Measurements from ENCODE around the gene STRADB.
"Not testable (repeated sequence)": the region's sequence is repeated elsewhere in the genome, so short reads cannot be mapped to it uniquely, and the experiment has no call there.

The STRADB gene

GRCh38 chr2:201465524-201465971 lies 14.0 kb downstream of the STRADB start:
- DNase-seq, result no peak

- peak; percentile 4 for DNase-seq
These were observed 14.6 kb downstream of the STRADB start for GRCh38 chr2:201466050-201466675.

GRCh38 chr2:201467666-201468065 lies 16.1 kb downstream of the STRADB start:
- DNase-seq, result no peak

GRCh38 chr2:201470821-201471731 lies 19.5 kb downstream of the STRADB start:
- DNase-seq, result no peak

GRCh38 chr2:201471732-201472393 lies 20.3 kb downstream of the STRADB start:
- DNase-seq, result no peak

GRCh38 chr2:201472411-201472810 lies 20.9 kb downstream of the STRADB start:
- DNase-seq, result no peak

GRCh38 chr2:201482543-201482942 lies 31.0 kb downstream of the STRADB start:
- no peak for DNase-seq

GRCh38 chr2:201483342-201483741 lies 31.8 kb downstream of the STRADB start:
- no peak for DNase-seq

GRCh38 chr2:201483758-201484157 lies 32.2 kb downstream of the STRADB start:
- not testable (repeated sequence) for DNase-seq

GRCh38 chr2:201484805-201485204 lies 33.3 kb downstream of the STRADB start:
- no peak for DNase-seq

- DNase-seq, result no peak
These were observed 38.8 kb downstream of the STRADB start for GRCh38 chr2:201490291-201490690.

GRCh38 chr2:201496785-201497184 lies 45.2 kb downstream of the STRADB start:
- DNase-seq, result no peak

GRCh38 chr2:201500534-201500933 lies 49.0 kb downstream of the STRADB start:
- DNase-seq, result no peak

- DNase-seq, result no peak
These were observed 51.2 kb downstream of the STRADB start for GRCh38 chr2:201502713-201503112.

- DNase-seq, result no peak
These were observed 56.2 kb downstream of the STRADB start for GRCh38 chr2:201507725-201508124.

GRCh38 chr2:201513271-201513670 lies 61.7 kb downstream of the STRADB start:
- no peak for DNase-seq

- DNase-seq, result no peak
These were observed 64.2 kb downstream of the STRADB start for GRCh38 chr2:201515573-201516246.

- DNase-seq, result no peak
These were observed 65.6 kb downstream of the STRADB start for GRCh38 chr2:201517094-201517493.

GRCh38 chr2:201520201-201520600 lies 68.7 kb downstream of the STRADB start:
- DNase-seq, result no peak

- DNase-seq, result no peak
These were observed 71.4 kb downstream of the STRADB start for GRCh38 chr2:201522965-201523364.

- no peak for DNase-seq
These were observed 72.0 kb downstream of the STRADB start for GRCh38 chr2:201523506-201523905.
